OCI-LY3 (cell line): ENCODE data around the gene ARHGAP19.
A peak's percentile ranks its signal among the peaks of the same experiment; 100 is the strongest.

Experiments used
- H2AFZ ChIP-seq: fragments of 200-600, 300-600 bp; shearing (Covaris generic); 2 replicates; pipeline ENCODE4 v1.6.0; 2014; ENCODE audit warnings: antibody characterized with exemption, low read depth, low read length
- H3K27ac ChIP-seq: fragments of 200-600, 300-600 bp; sonication (generic); 2 replicates; pipeline ENCODE4 v1.5.1; 2014; ENCODE audit warnings: mild to moderate bottlenecking, low read length, moderate library complexity, mixed read lengths
- H3K27me3 ChIP-seq: fragments of 200-600, 300-600 bp; sonication (generic); 2 replicates; pipeline ENCODE4 v1.6.1; 2014; ENCODE audit warnings: low read depth, low read length, mixed read lengths
- H3K36me3 ChIP-seq: fragments of 200-600, 300-600 bp; sonication (generic); replicated peaks from 2 replicates; pipeline ENCODE3; 2014; ENCODE audit warnings: low read depth, low read length, mixed read lengths
- H3K4me1 ChIP-seq: fragments of 300-600, 200-600 bp; sonication (generic); 2 replicates; pipeline ENCODE4 v1.6.1; 2014; ENCODE audit warnings: low read length, mixed read lengths
- H3K4me2 ChIP-seq: fragments of 200-600, 300-600 bp; sonication (generic); 2 replicates; pipeline ENCODE4 v1.6.1; 2014; ENCODE audit warnings: low read length, mixed read lengths
- H3K4me3 ChIP-seq: fragments of 300-600, 200-600 bp; sonication (generic); 2 replicates; pipeline ENCODE4 v1.5.1; 2014; ENCODE audit warnings: antibody characterized with exemption, mild to moderate bottlenecking, low read length, moderate library complexity
- H3K79me2 ChIP-seq: fragments of 300-600, 200-600 bp; shearing (Covaris generic); 2 replicates; pipeline ENCODE4 v1.6.1; 2014; ENCODE audit warnings: mild to moderate bottlenecking, low read length, mixed read lengths
- H3K9ac ChIP-seq: fragments of 300-600, 200-600 bp; shearing (Covaris generic); 2 replicates; pipeline ENCODE4 v1.6.0; 2014; ENCODE audit warnings: mild to moderate bottlenecking, low read length, moderate library complexity
- H3K9me3 ChIP-seq: fragments of 200-600, 300-600 bp; shearing (Covaris generic); 2 replicates; pipeline ENCODE4 v1.6.1; 2014; ENCODE audit warnings: low read length, mixed read lengths; ENCODE audit not compliant: insufficient read depth
- H4K20me1 ChIP-seq: fragments of 200-600, 300-600 bp; sonication (generic); 2 replicates; pipeline ENCODE4 v1.6.1; 2016; ENCODE audit warnings: low read length, mixed read lengths; ENCODE audit not compliant: insufficient read depth
- EZH2phosphoT487 ChIP-seq: fragments of 200-600 bp; shearing (Covaris generic); IDR thresholded peaks from 2 replicates; pipeline ENCODE4 v1.6.1; 2018; ENCODE audit warnings: antibody characterized with exemption, mixed run types, low read depth
- TF ChIP-seq, protein P1 (sequence below): fragments of 200-600, 300-600 bp; sonication (generic); IDR thresholded peaks from 2 replicates; pipeline ENCODE4 v1.5.1; 2014; ENCODE audit warnings: antibody characterized with exemption, low read length, low read depth

The ARHGAP19 gene

DNA sequence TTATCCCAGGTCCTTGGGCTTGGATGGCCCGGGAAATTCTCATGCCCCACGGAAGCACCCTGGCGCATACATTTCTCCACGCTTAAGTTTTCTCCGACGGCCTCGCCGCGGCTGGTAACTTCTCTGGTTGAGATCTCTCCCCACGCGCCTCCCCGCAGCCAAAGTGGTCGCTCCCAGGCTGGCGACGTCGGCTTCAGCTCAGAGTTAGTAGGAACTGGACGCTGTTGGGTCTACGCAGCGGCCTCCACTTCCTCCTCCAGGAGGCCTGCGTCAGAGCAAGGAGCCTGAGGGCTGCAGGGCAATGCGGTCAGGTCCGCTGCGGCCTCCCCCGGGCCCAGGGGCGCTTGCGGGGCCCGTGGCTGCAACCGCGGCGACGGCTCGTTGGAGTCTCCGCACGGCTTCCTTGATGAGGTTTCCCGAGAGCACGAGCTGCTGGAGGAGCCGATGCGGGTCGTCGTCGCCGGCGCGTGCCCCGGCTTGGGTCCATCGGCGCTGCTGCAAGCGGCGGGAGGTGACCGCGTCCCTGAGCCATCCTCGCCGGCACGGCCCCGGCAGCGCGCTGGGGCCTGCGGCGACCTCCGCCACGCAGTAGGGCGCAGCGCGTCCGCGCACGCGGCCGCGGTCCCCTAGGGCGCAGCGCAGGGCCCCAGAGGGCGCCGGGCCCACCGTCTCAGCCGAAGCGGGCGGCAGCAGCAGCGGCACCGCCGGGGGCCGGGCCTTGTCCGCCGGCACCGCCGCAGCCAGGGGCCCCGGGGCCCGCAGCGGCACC is 41.3 kb upstream of the ARHGAP19 start:
- H3K9ac ChIP-seq = peak overlapping the region; percentile 76
- peak overlapping the region; percentile 90 for H3K4me3 ChIP-seq
- H3K79me2 ChIP-seq = peaks cover 16% of the 10 kb centered on the region
- peaks cover 26% of the 10 kb centered on the region for H3K4me1 ChIP-seq
- H2AFZ ChIP-seq = no peak overlapping the region
- H3K4me2 ChIP-seq = peak overlapping the region; percentile 91
- peaks cover 20% of the 10 kb centered on the region for H3K27me3 ChIP-seq
- H4K20me1 ChIP-seq = no peaks in the 10 kb centered on the region
- no peak overlapping the region for H3K27ac ChIP-seq
- TF ChIP-seq, protein P1, sequence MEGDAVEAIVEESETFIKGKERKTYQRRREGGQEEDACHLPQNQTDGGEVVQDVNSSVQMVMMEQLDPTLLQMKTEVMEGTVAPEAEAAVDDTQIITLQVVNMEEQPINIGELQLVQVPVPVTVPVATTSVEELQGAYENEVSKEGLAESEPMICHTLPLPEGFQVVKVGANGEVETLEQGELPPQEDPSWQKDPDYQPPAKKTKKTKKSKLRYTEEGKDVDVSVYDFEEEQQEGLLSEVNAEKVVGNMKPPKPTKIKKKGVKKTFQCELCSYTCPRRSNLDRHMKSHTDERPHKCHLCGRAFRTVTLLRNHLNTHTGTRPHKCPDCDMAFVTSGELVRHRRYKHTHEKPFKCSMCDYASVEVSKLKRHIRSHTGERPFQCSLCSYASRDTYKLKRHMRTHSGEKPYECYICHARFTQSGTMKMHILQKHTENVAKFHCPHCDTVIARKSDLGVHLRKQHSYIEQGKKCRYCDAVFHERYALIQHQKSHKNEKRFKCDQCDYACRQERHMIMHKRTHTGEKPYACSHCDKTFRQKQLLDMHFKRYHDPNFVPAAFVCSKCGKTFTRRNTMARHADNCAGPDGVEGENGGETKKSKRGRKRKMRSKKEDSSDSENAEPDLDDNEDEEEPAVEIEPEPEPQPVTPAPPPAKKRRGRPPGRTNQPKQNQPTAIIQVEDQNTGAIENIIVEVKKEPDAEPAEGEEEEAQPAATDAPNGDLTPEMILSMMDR = no peak
- TF ChIP-seq EZH2phosphoT487 = no peak
- H3K36me3 ChIP-seq = no peaks in the 10 kb centered on the region
- H3K9me3 ChIP-seq = no peaks in the 10 kb centered on the region

DNA sequence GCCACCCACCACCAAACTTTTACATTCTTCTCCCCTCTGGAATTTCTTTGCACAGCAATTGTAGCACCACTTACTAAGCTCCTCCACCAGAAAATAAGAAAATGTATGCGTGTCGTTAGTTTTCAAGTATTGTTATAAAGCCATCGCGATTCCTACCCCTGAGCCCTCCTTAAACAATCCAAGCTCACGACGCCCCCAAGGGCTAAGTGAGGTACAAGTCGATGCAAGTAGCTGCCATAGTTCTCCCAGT is 40.8 kb upstream of the ARHGAP19 start:
- H3K27ac ChIP-seq = no peak overlapping the region

DNA sequence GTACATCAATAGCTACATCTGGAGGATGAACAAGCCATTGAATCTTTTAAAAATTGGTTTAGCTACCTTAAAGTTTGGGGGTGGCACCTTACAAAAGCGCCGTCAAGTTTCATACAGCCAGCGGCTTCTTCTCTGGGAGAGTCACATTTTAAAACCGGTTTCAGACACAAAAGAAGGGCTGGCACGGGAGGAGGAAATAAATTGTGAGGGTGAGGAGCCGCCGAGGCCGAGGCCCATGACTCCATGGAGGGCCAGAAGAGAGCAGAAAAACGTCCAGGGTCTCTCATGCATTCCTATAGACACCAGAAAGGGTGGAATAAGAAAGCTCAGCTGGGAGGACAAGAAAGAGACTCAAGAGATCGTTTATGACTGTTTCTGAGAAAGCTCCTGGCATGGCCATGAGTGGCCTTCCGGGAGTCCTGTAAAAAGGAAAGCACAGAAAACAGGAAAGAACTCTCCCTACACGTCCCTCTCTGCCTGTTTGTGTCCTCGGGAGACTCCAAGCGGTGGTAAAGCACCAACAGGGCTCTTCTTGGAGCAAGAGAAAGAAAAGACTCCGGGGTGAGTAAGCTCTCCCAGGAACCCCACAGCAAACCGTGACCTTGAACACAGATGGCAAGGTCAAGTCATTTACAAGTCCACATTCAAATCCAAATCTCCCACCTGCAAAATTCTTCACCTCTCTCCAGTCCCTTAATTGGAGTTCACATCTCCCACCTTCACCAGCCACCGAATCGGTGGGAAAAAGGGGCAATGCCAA is 40.3 kb upstream of the ARHGAP19 start:
- Histone ChIP-seq H2AFZ (no peak overlapping the region), H3K27ac (no peak overlapping the region), H4K20me1 (no peaks in the 10 kb centered on the region)

More for the DNA sequence above, 40.8 kb upstream of the ARHGAP19 start:
- H3K9ac ChIP-seq = peak overlapping the region; percentile 76
- peak overlapping the region; percentile 91 for H3K4me2 ChIP-seq
- no peaks in the 10 kb centered on the region for H4K20me1 ChIP-seq
- peak overlapping the region; percentile 90 for H3K4me3 ChIP-seq
- TF ChIP-seq, protein P1 = no peak
- no peak for TF ChIP-seq EZH2phosphoT487
- no peaks in the 10 kb centered on the region for H3K9me3 ChIP-seq
- no peaks in the 10 kb centered on the region for H3K36me3 ChIP-seq
- peaks cover 20% of the 10 kb centered on the region for H3K27me3 ChIP-seq
- peaks cover 26% of the 10 kb centered on the region for H3K4me1 ChIP-seq
- H3K79me2 ChIP-seq = peaks cover 16% of the 10 kb centered on the region
- no peak overlapping the region for H2AFZ ChIP-seq

DNA sequence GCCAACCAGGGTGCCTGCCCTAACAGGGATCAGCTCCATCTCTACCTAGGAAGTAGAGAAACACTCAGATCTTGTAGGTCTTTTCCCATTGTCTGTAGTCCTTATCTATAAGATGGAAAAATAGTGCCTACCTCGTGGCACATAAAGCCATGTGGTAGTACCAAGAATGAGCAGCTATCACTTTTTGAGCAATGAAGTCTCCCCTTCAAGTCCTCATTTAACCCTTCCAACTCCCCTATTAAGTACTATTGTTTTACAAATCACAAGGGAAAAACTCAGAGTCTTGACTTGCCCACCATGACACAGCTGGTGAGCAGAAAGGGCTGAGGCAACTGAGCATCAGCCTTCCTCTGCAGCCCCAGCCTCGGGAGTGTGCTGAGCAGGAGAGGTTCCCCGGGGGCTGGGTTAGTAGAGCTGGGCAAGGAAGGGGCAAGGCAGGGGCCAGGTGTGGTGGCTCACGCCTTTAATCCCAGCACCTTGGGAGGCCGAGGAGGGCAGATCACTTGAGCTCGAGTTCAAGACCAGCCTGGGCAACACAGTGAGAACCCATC is 38.8 kb upstream of the ARHGAP19 start:
- Histone ChIP-seq H2AFZ (no peak overlapping the region), H3K79me2 (peaks cover 16% of the 10 kb centered on the region), H3K4me3 (no peak overlapping the region), H3K9me3 (no peaks in the 10 kb centered on the region), H3K4me2 (no peak overlapping the region), H3K4me1 (peaks cover 18% of the 10 kb centered on the region), H3K27me3 (peaks cover 5% of the 10 kb centered on the region), H3K36me3 (no peaks in the 10 kb centered on the region), H4K20me1 (no peaks in the 10 kb centered on the region), H3K27ac (no peak overlapping the region), H3K9ac (no peak overlapping the region)
- TF ChIP-seq, protein P1 = no peak
- no peak for TF ChIP-seq EZH2phosphoT487

More for the DNA sequence above, 40.3 kb upstream of the ARHGAP19 start:
- H3K36me3 ChIP-seq = no peaks in the 10 kb centered on the region
- no peaks in the 10 kb centered on the region for H3K9me3 ChIP-seq
- peaks cover 26% of the 10 kb centered on the region for H3K4me1 ChIP-seq
- H3K4me3 ChIP-seq = peak overlapping the region; percentile 90; the same call in 1 of the 2 replicates
- peaks cover 20% of the 10 kb centered on the region for H3K27me3 ChIP-seq
- peaks cover 16% of the 10 kb centered on the region for H3K79me2 ChIP-seq
- H3K9ac ChIP-seq = no peak overlapping the region
- TF ChIP-seq EZH2phosphoT487 = no peak
- TF ChIP-seq, protein P1 = no peak
- H3K4me2 ChIP-seq = peak overlapping the region; percentile 91
